Activated CD4-positive, alpha-beta memory T cell treated with anti-CD3 and anti-CD28 coated beads, Interleukin-2, amount 10 ng/mL, durations not matched to agents 7 days and 5 days (primary cell): ENCODE measurements around the gene TTLL10. TPM values are rescaled to one million over a fixed set of nuclear protein-coding genes. Genes with fewer than 3 reads are reported as not detected.

Source experiments
- CTCF ChIA-PET: fragments of 350-600 bp; sonication (Branson Sonifier 250); formaldehyde crosslinking; loops from one replicate; lab custom pipeline; 2021; ENCODE audit warnings: antibody characterized with exemption, inconsistent platforms; lab: Charles Lee
- POLR2A ChIA-PET: fragments of 350-600 bp; sonication (Branson Sonifier 250); formaldehyde crosslinking; loops from one replicate; lab custom pipeline; 2021; ENCODE audit warnings: antibody characterized with exemption; lab: Charles Lee
- DNase-seq: peaks from one replicate; pipeline ENCODE4 v3.0.0-alpha.2; 2020
- H3K27ac Mint-ChIP-seq: one replicate; pipeline ENCODE4 v1.8.0; 2021; ENCODE audit warnings: mild to moderate bottlenecking, mixed read lengths
- H3K27me3 Mint-ChIP-seq: one replicate; pipeline ENCODE4 v1.8.0; 2021; ENCODE audit warnings: mixed read lengths
- H3K36me3 Mint-ChIP-seq: one replicate; pipeline ENCODE4 v1.8.0; 2021; ENCODE audit warnings: low read depth, mixed read lengths
- H3K4me1 Mint-ChIP-seq: one replicate; pipeline ENCODE4 v1.8.0; 2021; ENCODE audit warnings: mixed read lengths
- H3K4me3 Mint-ChIP-seq: one replicate; pipeline ENCODE4 v1.8.0; 2021; ENCODE audit warnings: mild to moderate bottlenecking, mixed read lengths
- H3K9me3 Mint-ChIP-seq: one replicate; pipeline ENCODE4 v1.8.0; 2021; ENCODE audit warnings: mixed read lengths
- total RNA-seq, 2 experiments: library from RNA; stranded (reverse); gene quantifications; one replicate each; pipeline ENCODE4 v1.2.3, GENCODE V29; 2021

The TTLL10 gene
- total RNA-seq, 2 experiments from 2014 or later = not detected

- H3K4me1 Mint-ChIP-seq = peaks cover 14% of the 10 kb centered on the region
- H3K27ac Mint-ChIP-seq = no peak within 1 kb of the TSS
- POLR2A ChIA-PET = no interaction called here
- H3K9me3 Mint-ChIP-seq = no peaks in the 10 kb centered on the region
- no peak for DNase-seq
- peaks cover 4% of the 10 kb centered on the region for H3K27me3 Mint-ChIP-seq
- H3K36me3 Mint-ChIP-seq = no peaks in the 10 kb centered on the region
- CTCF ChIA-PET = no interaction called here
- H3K4me3 Mint-ChIP-seq = no peak within 1 kb of the TSS
Measured at GRCh38 chr1:1246577-1247340, 73.1 kb downstream of the TTLL10 start, which contains the start of gene C1QTNF12. Gene C1QTNF12 (minus strand): TSS chr1:1246722. CDS start chr1:1246690, 32 bp downstream.

- Mint-ChIP-seq H3K36me3 (no peaks in the 10 kb centered on the region), H3K27ac (no peak overlapping the region), H3K4me1 (peaks cover 16% of the 10 kb centered on the region), H3K4me3 (no peak overlapping the region), H3K9me3 (no peaks in the 10 kb centered on the region), H3K27me3 (peaks cover 4% of the 10 kb centered on the region)
- DNase-seq = no peak
- ChIA-PET CTCF (no interaction called here), POLR2A (no interaction called here)
Measured at GRCh38 chr1:1247341-1247913, 73.7 kb downstream of the TTLL10 start.

Other genes starting within 250 kb of the TTLL10 start
- not detected for gene SAMD11, start 250.0 kb upstream of the TTLL10 start, total RNA-seq
- gene NOC2L, start 214.6 kb upstream of the TTLL10 start, total RNA-seq = 10 to 100 TPM; 58.2 to 58.4 TPM
- gene KLHL17, start 213.3 kb upstream of the TTLL10 start, total RNA-seq = 10 to 100 TPM; 28.6 to 31.7 TPM
- gene PLEKHN1, start 207.4 kb upstream of the TTLL10 start, total RNA-seq = 1 to 10 TPM; 7.6 to 8.2 TPM
- gene PERM1, start 191.8 kb upstream of the TTLL10 start, total RNA-seq = not detected
- under 1 TPM in 1 of 2 experiments, not detected in 1; 0.23 TPM for gene HES4, start 173.8 kb upstream of the TTLL10 start, total RNA-seq
- 100 to 1,000 TPM; 593 to 623 TPM for gene ISG15, start 160.4 kb upstream of the TTLL10 start, total RNA-seq
- 10 to 100 TPM; 18.3 to 22.8 TPM for gene AGRN, start 153.8 kb upstream of the TTLL10 start, total RNA-seq
- not detected for gene RNF223, start 99.6 kb upstream of the TTLL10 start, total RNA-seq
- 10 to 100 TPM; 18.6 to 19.9 TPM for gene C1orf159, start 57.8 kb upstream of the TTLL10 start, total RNA-seq
- 100 to 1,000 TPM; 115 to 116 TPM for gene TNFRSF18, start 32.7 kb downstream of the TTLL10 start, total RNA-seq
- 100 to 1,000 TPM; 237 to 243 TPM for gene TNFRSF4, start 40.3 kb downstream of the TTLL10 start, total RNA-seq
- gene SDF4, start 58.1 kb downstream of the TTLL10 start, total RNA-seq = 100 to 1,000 TPM; 181 TPM
- 10 to 100 TPM; 13.3 to 14.4 TPM for gene B3GALT6, start 58.4 kb downstream of the TTLL10 start, total RNA-seq
- gene C1QTNF12, start 72.8 kb downstream of the TTLL10 start, total RNA-seq = 1 to 10 TPM; 2.0 to 4.2 TPM
- gene UBE2J2, start 100.0 kb downstream of the TTLL10 start, total RNA-seq = 10 to 100 TPM; 62.4 to 63.5 TPM
- gene SCNN1D, start 106.6 kb downstream of the TTLL10 start, total RNA-seq = 1 to 10 TPM; 3.9 to 4.4 TPM
- gene ACAP3, start 134.1 kb downstream of the TTLL10 start, total RNA-seq = 10 to 100 TPM; 64.4 to 72.3 TPM
- 10 to 100 TPM; 17.9 to 20.0 TPM for gene PUSL1, start 134.7 kb downstream of the TTLL10 start, total RNA-seq
- 100 to 1,000 TPM; 109 to 111 TPM for gene INTS11, start 150.8 kb downstream of the TTLL10 start, total RNA-seq
- gene CPTP, start 150.9 kb downstream of the TTLL10 start, total RNA-seq = 10 to 100 TPM; 19.8 to 21.9 TPM
- gene TAS1R3, start 157.4 kb downstream of the TTLL10 start, total RNA-seq = under 1 TPM; 0.75 to 0.78 TPM
- 10 to 100 TPM; 36.0 to 37.8 TPM for gene DVL1, start 175.5 kb downstream of the TTLL10 start, total RNA-seq
- gene MXRA8, start 184.7 kb downstream of the TTLL10 start, total RNA-seq = under 1 TPM; 0.18 to 0.23 TPM
- gene AURKAIP1, start 201.3 kb downstream of the TTLL10 start, total RNA-seq = 100 to 1,000 TPM; 121 to 122 TPM
- gene CCNL2, start 225.5 kb downstream of the TTLL10 start, total RNA-seq = 100 to 1,000 TPM; 104 TPM
- 10 to 100 TPM; 82.8 to 87.3 TPM for gene MRPL20, start 233.4 kb downstream of the TTLL10 start, total RNA-seq
- not detected for gene ANKRD65, start 247.4 kb downstream of the TTLL10 start, total RNA-seq